RPMI7951 (cell line): Measurements from ENCODE around the gene MGME1. TPM values are rescaled to one million over a fixed set of nuclear protein-coding genes. Genes with fewer than 3 reads are reported as not detected.

Source experiments
- DNase-seq: peaks from one replicate; pipeline ENCODE4 v3.0.0-alpha.2; 2012; ENCODE audit warnings: low read depth
- total RNA-seq: library from RNA; depleted of rRNA; stranded (reverse); fragments of >200 nt; shearing (Covaris generic); gene quantifications from 2 replicates; pipeline ENCODE4 v1.2.3, GENCODE V29; 2014; rRNA removed

Gene MGME1
- total RNA-seq = 25.6 and 26.0 TPM in 2 replicates

- DNase-seq = peak; percentile 99
These were observed at the start of gene MGME1, which contains the start of gene SNX5 for GRCh38 chr20:17968366-17969277. TSS of gene MGME1 (plus strand) at chr20:17969018. CDS start at chr20:17969860, 842 bp downstream. TSS of gene SNX5 (minus strand) at chr20:17968794. CDS start at chr20:17968425, 369 bp downstream.

GRCh38 chr20:17919149-17919548 lies 49.7 kb upstream of the MGME1 start:
- no peak for DNase-seq

- no peak for DNase-seq
These were observed 47.0 kb upstream of the MGME1 start for GRCh38 chr20:17921774-17922173.

- DNase-seq = no peak
These were observed 43.5 kb upstream of the MGME1 start for GRCh38 chr20:17925141-17925939.

GRCh38 chr20:17925940-17926300 lies 42.9 kb upstream of the MGME1 start:
- DNase-seq = no peak

GRCh38 chr20:17928211-17928611 lies 40.6 kb upstream of the MGME1 start:
- DNase-seq = peak; percentile 53

- DNase-seq = no peak
These were observed 40.0 kb upstream of the MGME1 start for GRCh38 chr20:17928633-17929311.

- no peak for DNase-seq
These were observed 37.3 kb upstream of the MGME1 start for GRCh38 chr20:17931513-17931912.

- DNase-seq = no peak
These were observed 36.4 kb upstream of the MGME1 start for GRCh38 chr20:17932396-17932795.

GRCh38 chr20:17933121-17933520 lies 35.7 kb upstream of the MGME1 start:
- DNase-seq = no peak

- DNase-seq = no peak
These were observed 35.1 kb upstream of the MGME1 start for GRCh38 chr20:17933711-17934110.

GRCh38 chr20:17934141-17934862 lies 34.5 kb upstream of the MGME1 start:
- DNase-seq = peak; percentile 91

- peak; percentile 63 for DNase-seq
These were observed 33.6 kb upstream of the MGME1 start for GRCh38 chr20:17935186-17935585.

- no peak for DNase-seq
These were observed 33.1 kb upstream of the MGME1 start for GRCh38 chr20:17935761-17936160.

GRCh38 chr20:17936286-17936760 lies 32.5 kb upstream of the MGME1 start:
- DNase-seq = no peak

GRCh38 chr20:17936761-17937732 lies 31.8 kb upstream of the MGME1 start:
- peak; percentile 64 for DNase-seq

GRCh38 chr20:17938871-17939619 lies 29.8 kb upstream of the MGME1 start:
- peak; percentile 66 for DNase-seq

GRCh38 chr20:17939622-17940223 lies 29.1 kb upstream of the MGME1 start:
- DNase-seq = no peak
